Measurements from ENCODE around the gene LARP1.

- TF ChIP-seq, protein P1, sequence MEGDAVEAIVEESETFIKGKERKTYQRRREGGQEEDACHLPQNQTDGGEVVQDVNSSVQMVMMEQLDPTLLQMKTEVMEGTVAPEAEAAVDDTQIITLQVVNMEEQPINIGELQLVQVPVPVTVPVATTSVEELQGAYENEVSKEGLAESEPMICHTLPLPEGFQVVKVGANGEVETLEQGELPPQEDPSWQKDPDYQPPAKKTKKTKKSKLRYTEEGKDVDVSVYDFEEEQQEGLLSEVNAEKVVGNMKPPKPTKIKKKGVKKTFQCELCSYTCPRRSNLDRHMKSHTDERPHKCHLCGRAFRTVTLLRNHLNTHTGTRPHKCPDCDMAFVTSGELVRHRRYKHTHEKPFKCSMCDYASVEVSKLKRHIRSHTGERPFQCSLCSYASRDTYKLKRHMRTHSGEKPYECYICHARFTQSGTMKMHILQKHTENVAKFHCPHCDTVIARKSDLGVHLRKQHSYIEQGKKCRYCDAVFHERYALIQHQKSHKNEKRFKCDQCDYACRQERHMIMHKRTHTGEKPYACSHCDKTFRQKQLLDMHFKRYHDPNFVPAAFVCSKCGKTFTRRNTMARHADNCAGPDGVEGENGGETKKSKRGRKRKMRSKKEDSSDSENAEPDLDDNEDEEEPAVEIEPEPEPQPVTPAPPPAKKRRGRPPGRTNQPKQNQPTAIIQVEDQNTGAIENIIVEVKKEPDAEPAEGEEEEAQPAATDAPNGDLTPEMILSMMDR (IDR thresholded peaks at IDR 0.05; ENCODE audit: insufficient read depth, low read depth, low read length) = no peak
- no peak for TF ChIP-seq EZH2 (IDR thresholded peaks at IDR 0.05; ENCODE audit: insufficient read depth, low read length)
Observed at GRCh38 chr5:154729613-154730012, 25.6 kb upstream of the LARP1 start.

Data from astrocyte (in vitro differentiated cells and primary cell).